Activated T-cell treated with anti-CD3 and anti-CD28 coated beads, Interleukin-2, amount 50 U/mL, for 48 hours (primary cell): ENCODE data around the gene KMT2B.
"Not testable (repeated sequence)": the region's sequence is repeated elsewhere in the genome, so short reads cannot be mapped to it uniquely, and the experiment has no call there.

ENCODE experiments used
- DNase-seq, 2 experiments: peaks; one replicate each; pipeline ENCODE4 v3.0.0-alpha.2; 2020

Gene KMT2B

GRCh38 chr19:35713506-35713850, 4.3 kb upstream of the KMT2B start:
- no peak for DNase-seq

DNA sequence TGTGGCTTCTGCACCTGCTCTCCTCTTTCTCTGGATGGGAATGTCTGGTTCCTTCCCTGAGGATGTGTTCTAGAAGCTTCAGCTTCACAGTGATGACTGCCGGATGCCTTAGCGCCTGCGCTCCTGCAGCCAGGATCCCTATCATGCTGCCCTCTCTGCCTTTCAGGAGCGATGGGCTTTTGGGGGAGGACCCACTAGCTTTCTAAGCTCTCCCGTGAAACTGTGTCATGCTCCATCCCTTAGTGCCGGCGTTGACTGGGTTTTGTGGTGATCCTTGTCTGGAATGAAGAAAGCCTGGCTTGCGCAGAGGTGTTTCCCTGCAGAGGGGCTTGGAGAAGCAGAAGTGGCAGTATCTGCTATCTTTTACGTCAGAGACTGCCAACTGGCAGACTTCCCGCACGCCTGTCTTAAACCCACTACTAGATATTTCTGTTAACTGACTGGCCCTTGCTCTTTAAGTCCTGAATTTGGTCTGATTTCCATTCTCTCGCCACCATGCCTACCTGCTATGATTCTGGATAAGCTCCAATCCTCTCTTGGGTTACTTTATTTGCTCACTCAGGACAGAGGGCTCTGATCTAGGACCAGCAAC, 3.8 kb upstream of the KMT2B start:
- DNase-seq: no peak

DNA sequence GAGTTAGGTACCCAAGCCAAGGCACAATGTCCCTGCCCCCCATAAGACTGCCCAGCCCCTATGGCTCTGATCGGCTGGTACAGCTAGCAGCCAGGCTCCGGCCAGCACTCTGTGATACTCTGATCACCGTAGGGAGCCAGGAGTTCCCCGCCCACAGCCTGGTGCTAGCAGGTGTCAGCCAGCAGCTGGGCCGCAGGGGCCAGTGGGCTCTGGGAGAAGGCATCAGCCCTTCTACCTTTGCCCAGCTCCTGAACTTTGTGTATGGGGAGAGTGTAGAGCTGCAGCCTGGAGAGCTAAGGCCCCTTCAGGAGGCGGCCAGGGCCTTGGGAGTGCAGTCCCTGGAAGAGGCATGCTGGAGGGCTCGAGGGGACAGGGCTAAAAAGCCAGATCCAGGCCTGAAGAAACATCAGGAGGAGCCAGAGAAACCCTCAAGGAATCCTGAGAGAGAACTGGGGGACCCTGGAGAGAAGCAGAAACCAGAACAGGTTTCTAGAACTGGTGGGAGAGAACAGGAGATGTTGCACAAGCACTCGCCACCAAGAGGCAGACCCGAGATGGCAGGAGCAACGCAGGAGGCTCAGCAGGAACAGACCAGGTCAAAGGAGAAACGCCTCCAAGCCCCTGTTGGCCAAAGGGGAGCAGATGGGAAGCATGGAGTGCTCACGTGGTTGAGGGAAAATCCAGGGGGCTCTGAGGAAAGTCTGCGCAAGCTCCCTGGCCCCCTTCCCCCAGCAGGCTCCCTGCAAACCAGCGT, 3.0 kb upstream of the KMT2B start:
- peak in 1 of 2 experiments; percentile 63 for DNase-seq

DNA sequence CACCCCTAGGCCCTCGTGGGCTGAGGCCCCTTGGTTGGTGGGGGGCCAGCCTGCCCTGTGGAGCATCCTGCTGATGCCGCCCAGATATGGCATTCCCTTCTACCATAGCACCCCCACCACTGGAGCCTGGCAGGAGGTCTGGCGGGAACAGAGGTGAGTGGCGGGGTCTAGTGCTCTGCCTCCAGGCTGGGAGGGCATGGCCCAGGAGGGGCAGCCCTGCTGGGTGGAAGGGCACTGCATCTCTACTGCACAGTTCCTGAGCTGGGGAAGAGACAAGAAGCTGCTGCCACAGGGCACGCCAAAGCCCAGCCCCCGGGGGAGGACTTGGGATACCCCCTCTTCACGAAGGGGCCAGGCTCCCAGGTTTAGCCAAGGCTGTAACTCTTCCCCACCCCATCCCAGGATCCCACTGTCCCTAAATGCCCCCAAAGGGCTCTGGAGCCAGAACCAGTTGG, 2.4 kb upstream of the KMT2B start:
- DNase-seq: no peak

- DNase-seq: peak; percentile 56
Measured at GRCh38 chr19:35715981-35716800, 1.6 kb upstream of the KMT2B start.

- DNase-seq: peak; percentile 88
Measured at GRCh38 chr19:35716801-35717664, 770 bp upstream of the KMT2B start.

DNA sequence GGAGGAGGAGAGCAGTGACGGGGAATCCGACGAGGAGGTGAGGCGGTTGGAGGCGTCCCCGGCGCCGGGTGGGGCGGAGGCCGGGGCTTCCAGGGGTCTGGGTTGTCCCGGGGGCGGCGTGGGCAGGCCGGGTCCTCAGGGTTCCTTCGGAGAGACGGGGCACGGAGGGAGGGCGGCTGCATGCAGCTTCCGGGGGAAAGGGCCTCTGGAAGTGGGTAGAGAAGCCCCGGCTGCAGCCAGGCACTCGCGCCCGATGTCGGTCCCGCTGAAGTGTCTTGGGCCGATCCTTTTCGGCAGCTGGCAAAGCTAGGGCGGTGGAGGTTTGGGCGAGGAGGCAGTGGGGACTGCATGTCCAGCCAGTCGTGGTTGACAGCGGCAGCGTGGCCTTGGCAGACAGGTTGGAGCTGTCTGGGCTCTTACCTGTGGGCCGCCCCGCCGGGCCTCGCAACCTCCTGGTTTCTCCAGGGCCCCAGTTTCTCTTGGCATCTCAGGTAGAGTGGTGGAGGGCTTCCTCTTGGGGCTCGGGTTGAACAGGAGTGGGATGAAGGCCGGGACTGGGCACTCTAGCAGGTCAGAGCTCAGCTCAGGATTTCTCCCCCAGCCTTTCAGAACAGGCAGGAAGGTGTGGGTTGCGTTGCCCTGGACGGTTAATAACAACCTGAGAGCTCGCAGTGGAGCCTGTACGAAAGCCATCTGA, 690 bp downstream of the KMT2B start:
- peak; percentile 73 to 78 for DNase-seq

DNA sequence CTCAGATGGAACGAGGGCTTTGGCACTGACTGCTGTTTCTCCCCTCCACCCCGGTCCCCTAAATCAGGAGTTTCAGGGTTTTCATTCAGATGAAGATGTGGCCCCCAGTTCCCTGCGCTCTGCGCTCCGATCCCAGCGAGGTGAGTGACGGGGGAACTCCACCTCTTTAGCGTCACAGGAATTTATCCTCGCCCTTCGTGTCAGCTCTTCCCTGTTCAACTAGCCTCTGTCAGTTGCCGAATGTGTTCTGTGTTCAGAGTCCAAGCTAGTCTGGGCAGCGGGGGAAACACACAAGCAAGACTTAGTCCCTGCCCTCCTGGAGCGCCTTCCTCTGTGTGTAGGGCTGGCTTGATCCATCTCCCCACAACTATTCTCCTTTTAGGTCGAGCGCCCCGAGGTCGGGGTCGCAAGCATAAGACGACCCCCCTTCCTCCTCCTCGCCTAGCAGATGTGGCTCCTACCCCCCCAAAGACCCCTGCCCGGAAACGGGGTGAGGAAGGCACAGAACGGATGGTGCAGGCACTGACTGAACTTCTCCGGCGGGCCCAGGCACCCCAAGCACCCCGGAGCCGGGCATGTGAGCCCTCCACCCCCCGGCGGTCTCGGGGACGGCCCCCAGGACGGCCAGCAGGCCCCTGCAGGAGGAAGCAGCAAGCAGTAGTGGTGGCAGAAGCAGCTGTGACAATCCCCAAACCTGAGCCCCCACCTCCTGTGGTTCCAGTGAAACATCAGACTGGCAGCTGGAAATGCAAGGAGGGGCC, 1.8 kb downstream of the KMT2B start:
- DNase-seq: no peak

- DNase-seq: no peak
Measured at GRCh38 chr19:35720163-35720524, 2.3 kb downstream of the KMT2B start.

GRCh38 chr19:35720648-35721047, 2.8 kb downstream of the KMT2B start:
- DNase-seq: no peak

- no peak for DNase-seq
Measured at GRCh38 chr19:35721374-35721773, 3.6 kb downstream of the KMT2B start.

DNA sequence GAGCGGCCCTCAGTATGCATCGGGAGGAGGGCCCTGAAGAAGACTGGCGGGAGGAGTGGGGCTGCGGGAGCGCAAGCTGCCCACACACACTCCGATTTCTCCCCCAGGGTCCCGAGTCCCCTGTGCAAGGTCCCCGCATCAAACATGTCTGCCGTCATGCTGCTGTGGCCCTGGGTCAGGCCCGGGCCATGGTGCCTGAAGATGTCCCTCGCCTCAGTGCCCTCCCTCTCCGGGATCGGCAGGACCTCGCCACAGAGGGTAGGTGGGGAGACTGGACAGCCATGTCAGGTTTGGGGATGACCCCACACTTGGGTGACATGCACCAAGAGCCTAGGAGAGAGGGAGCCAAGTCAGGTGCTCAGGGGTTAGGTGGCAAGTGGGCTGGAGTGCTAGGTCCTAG, 4.7 kb downstream of the KMT2B start:
- no peak for DNase-seq

DNA sequence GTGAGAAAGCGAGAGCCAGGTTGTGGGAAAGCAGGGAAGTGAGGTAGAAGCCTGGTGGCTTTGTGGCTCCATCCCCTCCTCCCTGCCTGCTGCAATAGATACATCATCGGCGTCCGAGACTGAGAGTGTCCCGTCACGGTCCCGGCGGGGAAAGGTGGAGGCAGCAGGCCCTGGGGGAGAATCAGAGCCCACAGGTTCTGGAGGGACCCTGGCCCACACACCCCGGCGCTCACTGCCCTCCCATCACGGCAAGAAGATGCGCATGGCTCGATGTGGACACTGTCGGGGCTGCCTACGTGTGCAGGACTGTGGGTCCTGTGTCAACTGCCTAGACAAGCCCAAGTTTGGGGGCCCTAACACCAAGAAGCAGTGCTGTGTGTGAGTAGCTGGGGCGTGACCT, 5.1 kb downstream of the KMT2B start:
- no peak for DNase-seq

GRCh38 chr19:35723671-35724070, 5.9 kb downstream of the KMT2B start:
- no peak for DNase-seq

DNA sequence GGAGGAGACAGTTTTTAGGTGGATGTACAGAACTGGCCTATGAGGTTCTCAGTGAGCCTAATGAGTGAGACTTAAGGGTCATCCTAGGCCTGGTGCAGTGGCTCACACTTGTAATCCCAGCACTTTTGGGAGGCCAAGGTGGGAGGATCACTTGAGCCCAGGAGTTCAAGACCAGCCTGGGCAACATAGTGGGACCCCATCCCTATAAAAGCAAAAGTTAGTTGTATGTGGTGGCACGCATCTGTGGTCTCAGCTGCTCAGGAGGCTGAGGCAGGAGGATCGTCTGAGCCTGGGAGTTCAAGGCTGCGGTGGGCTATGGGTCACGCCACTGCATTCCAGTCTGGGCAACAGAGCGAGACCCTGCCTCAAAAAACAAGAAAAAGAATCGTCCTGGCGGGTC, 6.3 kb downstream of the KMT2B start:
- not testable (repeated sequence) for DNase-seq

GRCh38 chr19:35724560-35724959, 6.8 kb downstream of the KMT2B start:
- no peak for DNase-seq

GRCh38 chr19:35725216-35725861, 7.5 kb downstream of the KMT2B start:
- no peak for DNase-seq

- DNase-seq: no peak
Measured at GRCh38 chr19:35727053-35727955, 9.5 kb downstream of the KMT2B start.

DNA sequence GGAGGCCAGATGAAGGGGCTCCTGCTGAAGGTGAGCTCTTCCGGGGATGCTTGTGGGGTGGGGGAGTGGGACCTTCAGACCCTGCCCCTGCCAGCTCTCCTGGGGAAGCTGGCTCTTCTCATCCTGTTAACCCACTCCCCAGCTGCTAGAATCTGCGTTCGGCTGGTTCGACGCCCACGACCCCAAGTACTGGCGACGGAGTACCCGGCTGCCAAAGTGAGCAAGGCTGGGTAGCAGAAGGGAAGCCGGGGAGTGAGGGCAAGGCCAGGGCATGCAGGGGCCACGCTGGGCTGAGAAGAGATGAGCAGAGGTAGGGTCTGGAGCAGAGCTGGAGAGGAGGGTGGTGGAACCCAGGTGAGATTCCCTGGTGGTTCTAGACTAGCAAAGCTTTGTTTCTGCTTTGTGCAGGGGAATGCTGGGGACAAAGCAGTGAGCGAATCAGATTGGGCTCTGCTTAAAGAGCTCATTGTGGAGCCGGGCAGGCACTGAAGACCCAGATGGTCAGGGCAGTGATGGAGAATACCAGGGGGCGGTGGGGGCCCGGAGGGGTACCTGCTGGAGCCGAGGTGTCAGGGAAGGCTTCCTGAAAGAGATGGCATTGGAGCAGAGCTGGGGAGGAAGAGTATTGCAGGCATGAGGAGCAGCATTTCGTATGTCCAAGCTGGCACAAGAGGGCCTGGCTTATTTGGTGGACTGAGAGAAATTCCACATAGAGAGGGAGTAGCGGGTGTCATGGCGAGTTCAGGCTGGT, 10.3 kb downstream of the KMT2B start:
- DNase-seq: no peak
